Stromal cell of bone marrow (primary cell): ENCODE data around the gene KCNH4.
"Not testable (repeated sequence)": the region's sequence is repeated elsewhere in the genome, so short reads cannot be mapped to it uniquely, and the experiment has no call there.

Experiments
- DNase-seq: peaks from one replicate; pipeline ENCODE4 v3.0.0-alpha.2; 2012; ENCODE audit warnings: low read depth

KCNH4 gene

DNA sequence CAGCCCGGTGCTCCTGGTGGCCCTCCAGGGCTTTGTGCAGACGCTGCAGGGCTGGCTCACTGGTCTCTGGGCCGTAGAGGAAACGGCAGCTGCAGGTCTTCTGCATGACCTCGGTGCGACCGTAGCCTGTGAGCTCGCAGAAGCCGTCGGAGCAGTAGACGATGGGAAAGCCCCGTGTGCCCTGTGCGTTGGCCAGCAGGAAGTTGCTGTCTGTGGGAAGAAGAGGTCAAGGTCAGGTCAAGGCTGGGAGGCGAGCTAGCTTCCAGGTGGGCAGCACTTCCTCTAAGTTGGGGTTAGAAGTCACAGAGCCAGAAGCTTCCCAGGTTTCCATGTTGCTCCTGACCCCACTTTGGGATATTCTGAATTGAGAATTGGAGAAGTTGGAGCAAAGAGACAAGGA, 2.1 kb downstream of the KCNH4 start:
- no peak for DNase-seq

GRCh38 chr17:42177684-42178083, 3.3 kb downstream of the KCNH4 start:
- no peak for DNase-seq

GRCh38 chr17:42174126-42174783, 6.7 kb downstream of the KCNH4 start:
- DNase-seq = no peak

DNA sequence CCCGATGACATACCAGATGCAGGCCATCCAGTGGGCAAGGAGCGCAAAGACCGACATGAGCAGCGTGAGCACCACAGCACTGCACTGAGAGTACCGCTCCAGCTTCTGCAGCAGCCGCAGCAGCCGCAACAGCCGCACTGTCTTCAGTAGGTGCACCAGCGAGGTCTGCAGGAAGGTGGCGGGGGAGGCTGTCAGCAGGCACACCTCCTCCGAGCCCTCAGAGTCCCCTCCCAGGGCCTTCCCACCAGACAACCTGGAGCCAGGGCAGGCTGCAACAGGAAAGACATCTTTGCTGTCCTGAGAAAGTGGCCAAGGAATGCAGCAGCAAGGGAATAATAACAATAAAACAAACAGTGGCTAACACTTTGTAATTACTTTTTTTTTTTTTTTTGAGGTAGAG, 9.1 kb downstream of the KCNH4 start:
- DNase-seq = no peak

DNA sequence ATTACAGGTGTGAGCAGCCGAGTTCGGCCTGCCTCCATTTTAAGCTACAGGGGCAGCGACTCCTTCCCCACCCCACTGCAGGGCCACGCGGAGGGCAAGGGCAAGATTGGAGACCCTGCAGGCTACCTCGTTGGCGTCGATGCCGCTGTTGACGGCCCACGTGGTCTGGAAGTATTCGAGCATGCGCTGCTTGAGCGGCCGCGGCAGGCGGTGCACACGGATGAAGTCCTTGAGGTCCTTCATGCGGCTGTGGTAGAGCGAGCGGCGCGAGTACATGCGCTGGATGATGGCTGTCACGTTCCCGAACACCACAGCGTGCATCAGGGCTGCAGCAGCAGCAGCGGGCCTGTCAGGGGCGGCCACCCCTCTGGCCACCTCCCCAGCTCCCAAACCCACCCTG, 11.6 kb downstream of the KCNH4 start:
- DNase-seq = no peak

DNA sequence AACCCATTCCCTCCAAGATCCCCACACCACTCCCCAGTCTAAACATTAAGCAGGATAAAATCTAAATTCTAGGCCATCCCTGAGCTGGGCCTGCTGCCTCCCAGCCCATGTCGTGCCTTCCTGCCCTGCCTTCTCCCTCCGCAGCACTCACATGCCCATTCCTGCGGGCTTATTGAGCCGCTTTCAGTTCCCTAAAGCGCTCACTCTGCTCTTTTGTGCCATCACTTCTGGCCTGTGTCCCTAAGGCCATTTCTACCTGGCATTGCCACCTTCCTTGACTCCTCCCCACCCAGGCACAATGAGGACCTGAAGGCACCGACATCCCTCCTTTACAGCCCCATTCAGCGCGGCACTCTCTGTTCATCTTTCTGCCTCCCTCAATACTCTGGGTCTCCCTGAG, 13.1 kb downstream of the KCNH4 start:
- DNase-seq = no peak

DNA sequence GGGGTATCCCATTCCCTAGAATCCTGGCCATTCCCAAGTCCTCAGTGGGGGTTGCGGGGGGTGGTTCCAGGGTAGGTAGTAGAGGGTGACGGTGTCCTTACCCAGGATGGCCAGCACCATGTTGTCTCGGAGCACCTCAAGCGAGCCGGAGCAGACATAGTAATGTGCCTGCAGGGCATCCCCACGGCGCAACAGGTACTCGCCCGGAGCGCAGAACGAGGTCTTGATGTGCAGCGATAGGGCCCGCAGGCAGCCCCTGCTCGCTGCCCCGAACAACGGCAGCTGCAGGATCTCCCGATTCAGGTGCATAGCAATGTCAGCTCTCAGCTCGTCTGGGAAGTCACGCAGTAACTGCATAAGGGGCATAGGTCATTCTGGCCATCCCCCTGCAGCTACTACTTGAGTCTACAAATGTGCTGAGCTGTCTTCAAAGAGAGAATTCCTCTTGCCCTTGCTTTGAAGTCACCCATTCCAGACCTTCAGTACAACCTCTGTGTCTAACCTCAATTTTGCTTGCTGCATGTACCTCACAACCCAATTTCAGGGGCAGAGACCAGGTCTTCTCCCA, 14.7 kb downstream of the KCNH4 start:
- no peak for DNase-seq

GRCh38 chr17:42165751-42166150, 15.2 kb downstream of the KCNH4 start:
- DNase-seq = no peak

DNA sequence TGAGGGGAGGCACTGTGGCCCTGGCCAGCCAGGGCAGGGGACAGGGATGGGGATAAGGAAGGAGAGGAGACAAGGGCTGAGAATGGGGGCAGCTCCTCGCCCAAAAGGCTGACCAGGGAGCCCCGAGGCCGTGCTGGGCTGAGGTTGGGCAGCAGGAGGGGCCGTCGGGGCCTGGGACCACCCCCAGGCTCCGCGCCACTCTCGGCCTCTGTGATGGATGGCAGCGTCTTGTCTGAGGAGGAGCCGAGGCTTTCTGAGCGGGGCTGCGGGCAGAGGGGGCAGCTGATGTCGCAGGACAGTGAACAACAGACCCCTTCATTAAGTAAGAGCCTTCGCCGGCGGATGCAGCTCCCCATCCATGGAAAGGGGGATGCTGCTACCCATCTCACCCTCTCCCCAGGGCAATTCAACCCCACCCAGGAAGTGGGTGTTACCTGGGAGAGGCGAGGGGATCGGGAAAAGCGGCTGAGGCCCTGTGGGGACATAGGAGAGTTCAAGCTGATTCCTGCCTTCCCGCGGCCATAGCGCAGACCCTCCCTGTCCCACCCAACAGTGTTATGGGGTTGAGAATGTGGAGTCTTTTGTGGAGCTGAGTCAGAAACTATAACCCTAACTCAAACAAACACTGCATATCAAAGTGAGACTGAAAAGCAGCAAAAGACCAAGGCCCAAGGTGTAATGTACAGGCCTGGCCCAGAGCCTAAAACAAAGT, 17.1 kb downstream of the KCNH4 start:
- DNase-seq = no peak

GRCh38 chr17:42163113-42163512, 17.8 kb downstream of the KCNH4 start:
- no peak for DNase-seq

DNA sequence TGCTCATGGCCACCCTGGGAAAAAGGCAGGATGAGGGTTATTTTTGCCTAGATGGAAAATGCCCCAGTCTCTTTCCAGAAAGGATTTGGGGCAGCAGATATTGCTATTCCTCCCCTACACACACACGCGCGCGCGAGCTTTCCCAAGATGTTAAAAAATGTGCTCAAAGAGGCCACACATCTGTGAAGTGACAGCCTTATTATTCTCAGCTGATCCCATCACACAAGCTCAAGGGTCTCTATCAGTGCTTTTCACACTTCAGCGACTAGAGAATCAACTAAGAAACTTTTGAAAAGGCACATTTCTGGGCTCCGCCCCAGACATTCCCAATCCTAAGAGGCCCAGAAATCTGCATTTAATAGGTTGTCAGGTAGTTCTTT, 20.4 kb downstream of the KCNH4 start:
- DNase-seq = no peak

- no peak for DNase-seq
Observed at GRCh38 chr17:42159796-42160530, 21.0 kb downstream of the KCNH4 start.

GRCh38 chr17:42155614-42156045, 25.3 kb downstream of the KCNH4 start:
- no peak for DNase-seq

- no peak for DNase-seq
Observed at GRCh38 chr17:42153919-42154742, 26.8 kb downstream of the KCNH4 start.

DNA sequence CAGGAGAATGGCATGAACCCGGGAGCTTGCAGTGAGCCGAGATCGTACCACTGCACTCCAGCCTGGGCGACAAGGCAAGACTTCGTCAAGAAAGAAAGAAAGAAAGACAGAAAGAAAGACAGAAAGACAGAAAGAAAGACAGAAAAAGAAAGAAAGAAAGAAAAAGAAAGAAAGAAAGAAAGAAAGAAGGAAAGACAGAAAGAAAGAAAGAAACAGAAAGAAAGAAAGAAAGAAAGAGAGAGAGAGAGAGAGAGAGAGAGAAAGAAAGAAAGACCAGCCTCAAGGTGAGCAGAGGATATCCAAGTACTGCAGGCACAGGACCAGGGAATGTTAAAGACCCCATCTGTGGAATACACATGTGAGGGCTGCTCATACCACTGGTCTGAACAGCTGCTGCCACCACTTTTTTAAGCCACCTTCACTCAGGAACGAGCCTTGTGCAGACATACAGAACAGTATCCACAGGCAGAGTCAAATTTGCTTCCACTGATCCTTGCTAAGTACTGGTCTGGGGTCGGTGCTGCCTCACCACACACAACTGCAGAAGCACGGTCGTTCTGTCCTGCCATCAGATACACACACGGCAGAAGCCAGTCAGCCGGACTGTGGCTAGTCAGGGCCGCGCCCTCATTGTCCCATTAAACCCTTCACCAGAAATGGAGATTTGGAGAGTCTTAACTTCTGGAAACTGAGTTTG, 33.9 kb downstream of the KCNH4 start:
- DNase-seq = no peak

DNA sequence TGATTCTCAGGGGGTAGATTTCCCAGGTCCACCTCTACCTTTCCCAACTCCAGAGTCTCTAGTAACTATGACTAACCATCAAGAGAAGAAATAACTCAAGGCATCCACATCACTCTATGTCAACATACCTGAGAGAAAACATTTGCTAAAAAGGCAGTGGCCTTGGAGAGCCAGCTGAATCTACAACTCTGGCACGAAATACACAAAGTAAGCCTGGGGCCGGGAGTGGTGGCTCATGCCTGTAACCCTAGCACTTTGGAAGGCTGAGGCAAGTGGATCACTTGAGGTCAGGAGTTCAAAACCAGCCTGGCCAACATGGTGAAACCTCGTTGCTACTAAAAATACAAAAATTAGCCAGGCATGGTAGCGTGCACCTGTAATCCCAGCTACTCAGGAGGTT, 37.8 kb downstream of the KCNH4 start:
- DNase-seq = not testable (repeated sequence)

DNA sequence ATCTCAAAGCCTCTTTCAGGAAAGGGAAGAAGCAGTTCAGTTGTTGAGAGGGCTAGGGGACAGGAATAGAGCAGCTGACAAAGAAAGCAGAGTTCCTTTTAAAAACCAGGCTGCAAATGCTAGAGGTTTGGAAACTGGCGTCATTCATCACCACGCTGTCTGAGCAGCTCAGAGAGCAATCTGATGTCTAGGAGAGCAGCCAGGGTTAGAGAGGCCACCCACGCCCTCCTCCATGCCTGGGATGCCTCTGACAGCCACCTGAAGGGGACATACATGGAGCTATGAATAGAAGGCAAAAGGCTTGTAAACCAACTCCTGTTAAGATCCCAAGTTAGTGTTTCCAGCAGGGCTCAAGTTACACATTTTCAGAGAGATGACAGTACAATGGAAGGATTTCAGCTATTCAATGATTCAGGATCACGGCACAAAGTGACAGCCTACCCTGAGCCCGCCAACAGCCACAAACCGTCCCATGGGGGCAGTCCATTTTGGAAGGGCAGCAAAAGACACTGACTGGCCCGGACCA, 38.5 kb downstream of the KCNH4 start:
- peak; percentile 72 for DNase-seq

- no peak for DNase-seq
Observed at GRCh38 chr17:42141382-42141781, 39.6 kb downstream of the KCNH4 start.

- not testable (repeated sequence) for DNase-seq
Observed at GRCh38 chr17:42140690-42141089, 40.3 kb downstream of the KCNH4 start.

DNA sequence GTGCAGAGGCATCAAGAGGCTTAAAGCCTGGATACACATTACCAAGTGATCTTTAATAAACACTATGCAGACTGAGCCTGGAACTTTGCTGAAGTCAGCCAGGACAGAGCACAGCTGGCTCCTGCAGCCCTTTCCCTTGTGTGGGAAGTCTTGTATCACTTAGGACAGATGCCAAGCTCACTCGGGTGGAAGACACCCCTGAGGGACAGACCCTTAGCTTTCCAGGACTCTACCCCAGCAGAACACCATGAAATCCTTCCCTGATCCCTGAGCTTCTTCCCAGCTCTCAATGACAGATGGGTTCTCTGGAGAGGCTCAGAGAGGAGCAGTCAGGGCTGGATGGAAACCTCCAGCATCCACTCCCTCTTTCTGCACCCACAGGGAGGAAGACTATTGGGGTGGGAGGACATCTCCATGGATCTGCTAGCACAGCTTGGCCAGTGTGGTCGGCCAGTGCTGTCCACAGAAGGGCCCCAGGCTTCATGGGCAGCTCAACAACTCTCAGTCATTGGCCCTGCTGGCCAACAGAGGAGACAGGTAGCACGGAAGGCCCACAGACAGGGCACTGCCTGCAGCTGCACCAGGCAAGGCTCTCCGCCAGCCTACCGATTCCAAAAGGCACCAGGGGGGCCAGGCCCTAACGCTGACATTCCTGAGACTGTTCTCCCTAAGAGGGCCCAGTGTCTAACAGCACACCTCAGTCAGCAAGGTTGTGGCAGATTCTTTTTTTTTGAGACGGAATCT, 42.0 kb downstream of the KCNH4 start:
- no peak for DNase-seq
